ENCODE measurements around the gene CEP104.

Gene CEP104

GRCh38 chr1:3795453-3796214, 61.4 kb downstream of the CEP104 start:
- no peak for DNase-seq

GRCh38 chr1:3790952-3791351, 66.1 kb downstream of the CEP104 start:
- DNase-seq: no peak

GRCh38 chr1:3790500-3790923, 66.5 kb downstream of the CEP104 start:
- no peak for DNase-seq

GRCh38 chr1:3789421-3790300, 67.3 kb downstream of the CEP104 start:
- no peak for DNase-seq

- no peak for DNase-seq
Measured at GRCh38 chr1:3788756-3789420, 68.1 kb downstream of the CEP104 start.

- DNase-seq: no peak
Measured at GRCh38 chr1:3787745-3788605, 69.0 kb downstream of the CEP104 start.

GRCh38 chr1:3787349-3787715, 69.7 kb downstream of the CEP104 start:
- peak in 1 of 2 donors; percentile 33 for DNase-seq

GRCh38 chr1:3786468-3787348, 70.3 kb downstream of the CEP104 start:
- DNase-seq: no peak

- DNase-seq: no peak
Measured at GRCh38 chr1:3785456-3786157, 71.4 kb downstream of the CEP104 start.

GRCh38 chr1:3785045-3785444, 72.0 kb downstream of the CEP104 start:
- DNase-seq: no peak

- no peak for DNase-seq
Measured at GRCh38 chr1:3783651-3784474, 73.1 kb downstream of the CEP104 start.

GRCh38 chr1:3780901-3781300, 76.1 kb downstream of the CEP104 start:
- DNase-seq: no peak

- no peak for DNase-seq
Measured at GRCh38 chr1:3779912-3780416, 77.0 kb downstream of the CEP104 start.

GRCh38 chr1:3779265-3779911, 77.6 kb downstream of the CEP104 start:
- DNase-seq: no peak

GRCh38 chr1:3778590-3779264, 78.3 kb downstream of the CEP104 start:
- DNase-seq: no peak

GRCh38 chr1:3777647-3778589, 79.1 kb downstream of the CEP104 start:
- no peak for DNase-seq

- DNase-seq: no peak
Measured at GRCh38 chr1:3777078-3777547, 79.9 kb downstream of the CEP104 start.
